Thoracic aorta (tissue), 2 donors: Measurements from ENCODE around the gene ARMC9. TPM values are rescaled to one million over a fixed set of nuclear protein-coding genes. Genes with fewer than 3 reads are reported as not detected.

ENCODE experiments used
- ATAC-seq: fragments of 150-250 bp; one replicate; pipeline ENCODE4 v1.8.0; 2017; ENCODE audit warnings: low read depth; ENCODE audit not compliant: insufficient number of reproducible peaks, low FRiP score
- DNase-seq: peaks from one replicate; pipeline ENCODE4 v3.0.0-alpha.2; 2020; ENCODE audit warnings: low spot score
- H3K27ac ChIP-seq, 2 donors: fragments of 200-600 bp; sonication (generic); 1 replicate in 1 of 2; 2 replicates in 1 of 2; pipeline ENCODE4 v1.5.1; 2016; ENCODE audit warnings: mild to moderate bottlenecking in 2 of 2, moderate library complexity in 2 of 2
- H3K27me3 ChIP-seq: fragments of 200-600 bp; sonication (generic); replicated peaks from 2 replicates; pipeline ENCODE4 v1.6.0; 2016; ENCODE audit warnings: mild to moderate bottlenecking; ENCODE audit not compliant: insufficient read depth
- H3K36me3 ChIP-seq: fragments of 200-600 bp; sonication (generic); one replicate; pipeline ENCODE4 v1.5.1; 2016
- H3K4me1 ChIP-seq, 2 donors: fragments of 200-600 bp; sonication (generic); 1 replicate in 1 of 2; 2 replicates in 1 of 2; pipeline versions ENCODE4 v1.5.1 to v1.6.0; 2016; ENCODE audit warnings: low read depth in 2 of 2, mild to moderate bottlenecking in 1 of 2; ENCODE audit not compliant: control insufficient read depth in 1 of 2
- H3K4me3 ChIP-seq: fragments of 200-600 bp; sonication (generic); 2 replicates; pipeline ENCODE4 v1.5.1; 2016; ENCODE audit warnings: mild to moderate bottlenecking
- H3K9me3 ChIP-seq: fragments of 200-600 bp; sonication (generic); 2 replicates; pipeline ENCODE4 v1.5.1; 2016
- CTCF ChIP-seq: fragments of 200-600 bp; sonication (generic); IDR thresholded peaks from one replicate; pipeline ENCODE4 v1.5.1; 2019; ENCODE audit warnings: antibody characterized with exemption
- total RNA-seq, 2 donors: library from RNA; depleted of rRNA; stranded (reverse); fragments of >200 nt; gene quantifications; one replicate each; pipeline versions ENCODE4 v1.1.0 to v1.2.3, GENCODE V29; 2016

The ARMC9 gene
- total RNA-seq, 2 donors from 2014 or later, result 68.5 to 103 TPM

- no peaks in the 10 kb centered on the region for H3K4me1 ChIP-seq
- H3K36me3 ChIP-seq, result peaks cover 61% of the 10 kb centered on the region
- ATAC-seq, result no peak
- H3K27me3 ChIP-seq, result no peaks in the 10 kb centered on the region
- H3K27ac ChIP-seq, result no peak overlapping the region
- no peaks in the 10 kb centered on the region for H3K9me3 ChIP-seq
- TF ChIP-seq CTCF, result no peak
- no peak overlapping the region for H3K4me3 ChIP-seq
- DNase-seq, result no peak
Observed at GRCh38 chr2:231277962-231278361, 79.5 kb downstream of the ARMC9 start.

- no peaks in the 10 kb centered on the region for H3K9me3 ChIP-seq
- no peak for DNase-seq
- no peak overlapping the region for H3K27ac ChIP-seq
- no peaks in the 10 kb centered on the region for H3K27me3 ChIP-seq
- no peak for TF ChIP-seq CTCF
- no peak for ATAC-seq
- H3K4me3 ChIP-seq, result no peak overlapping the region
- H3K36me3 ChIP-seq, result peaks cover 58% of the 10 kb centered on the region
- no peaks in the 10 kb centered on the region for H3K4me1 ChIP-seq
Observed at GRCh38 chr2:231278868-231279267, 80.4 kb downstream of the ARMC9 start.

GRCh38 chr2:231280846-231281245 is 82.4 kb downstream of the ARMC9 start:
- H3K27ac ChIP-seq, result no peak overlapping the region
- H3K4me1 ChIP-seq, result no peaks in the 10 kb centered on the region
- H3K36me3 ChIP-seq, result peaks cover 66% of the 10 kb centered on the region
- ATAC-seq (no peak), DNase-seq (no peak)
- TF ChIP-seq CTCF, result no peak
- H3K4me3 ChIP-seq, result no peak overlapping the region
- H3K9me3 ChIP-seq, result no peaks in the 10 kb centered on the region
- H3K27me3 ChIP-seq, result no peaks in the 10 kb centered on the region

GRCh38 chr2:231284296-231284695 is 85.9 kb downstream of the ARMC9 start:
- Histone ChIP-seq H3K4me3 (no peak overlapping the region), H3K36me3 (peaks cover 49% of the 10 kb centered on the region), H3K27ac (no peak overlapping the region), H3K9me3 (no peaks in the 10 kb centered on the region), H3K27me3 (no peaks in the 10 kb centered on the region), H3K4me1 (no peaks in the 10 kb centered on the region)
- TF ChIP-seq CTCF, result no peak
- DNase-seq, result no peak
- no peak for ATAC-seq

- Histone ChIP-seq H3K4me1 (no peaks in the 10 kb centered on the region), H3K27me3 (no peaks in the 10 kb centered on the region), H3K4me3 (no peak overlapping the region), H3K9me3 (no peaks in the 10 kb centered on the region), H3K27ac (no peak overlapping the region), H3K36me3 (peaks cover 44% of the 10 kb centered on the region)
- no peak for ATAC-seq
- no peak for TF ChIP-seq CTCF
- DNase-seq, result no peak
Observed at GRCh38 chr2:231286964-231287363, 88.5 kb downstream of the ARMC9 start.
